Erythroblast (primary cell): ENCODE results near the gene CETN1.

Experiments
- GATA1 ChIP-seq: IDR thresholded peaks from 2 replicates; pipeline ENCODE4 v1.6.1; 2011; ENCODE audit warnings: low read depth, mild to moderate bottlenecking, control low read depth, low read length, moderate library complexity
- POLR2A ChIP-seq: IDR thresholded peaks from 2 replicates; pipeline ENCODE4 v1.6.1; 2011; ENCODE audit warnings: mild to moderate bottlenecking, low read length

DNA sequence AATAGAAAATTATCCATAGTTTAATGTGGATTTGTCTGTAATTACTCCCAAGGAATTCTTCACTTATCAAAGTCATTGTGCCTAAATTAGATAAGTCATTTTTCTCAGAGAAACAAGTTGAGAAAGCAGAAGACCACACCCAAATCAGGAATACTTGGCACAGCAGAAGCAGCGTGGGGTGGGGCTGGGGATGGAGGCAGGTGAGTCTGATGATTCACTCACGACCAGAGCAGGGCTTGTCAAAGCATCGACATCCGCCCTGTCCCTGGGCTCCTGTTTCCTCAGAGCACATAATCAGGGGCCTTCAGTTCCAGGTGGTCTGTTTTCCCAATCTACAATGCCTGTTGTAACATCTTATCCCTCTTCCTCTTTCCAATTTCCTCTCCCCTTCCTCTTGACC, 48.2 kb upstream of the CETN1 start:
- no peak for TF ChIP-seq POLR2A
- no peak for TF ChIP-seq GATA1
